ENCODE data around the gene MAK.

- TF ChIP-seq CTCF (IDR thresholded peaks at IDR 0.05) (no peak), EZH2 (IDR thresholded peaks at IDR 0.05; ENCODE audit: borderline replicate concordance, insufficient read depth, low read depth, low read length, poor library complexity, severe bottlenecking) (no peak)
Observed at GRCh38 chr6:10719296-10719963, 118.9 kb downstream of the MAK start.
